ENCODE data around the gene SSX1. TPM values are rescaled to one million over a fixed set of nuclear protein-coding genes. Genes with fewer than 3 reads are reported as not detected.
"Not testable (repeated sequence)": the region's sequence is repeated elsewhere in the genome, so short reads cannot be mapped to it uniquely, and the experiment has no call there.

SSX1 gene
- total and polyA plus RNA-seq, 2 donors from 2014 or later: not detected

DNA sequence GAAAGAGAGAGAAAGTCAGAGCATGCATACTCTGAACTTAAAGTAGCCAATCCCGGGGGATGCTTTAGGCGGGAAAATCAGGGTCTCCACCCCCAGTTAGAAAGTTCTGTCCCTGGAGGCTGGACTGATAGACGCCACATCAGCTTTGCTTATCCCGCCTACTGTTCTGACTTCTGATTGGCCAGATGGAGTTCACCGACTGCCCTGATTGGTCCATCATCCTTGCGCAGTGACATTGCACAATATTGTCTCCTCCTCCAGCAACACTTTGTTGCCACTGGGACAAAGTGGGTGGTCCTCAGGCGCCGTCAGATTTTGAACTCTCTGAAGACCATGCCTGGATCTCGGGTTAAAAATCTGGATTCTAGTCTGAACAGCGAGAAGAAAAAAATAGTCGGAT is 51.0 kb downstream of the SSX1 start:
- H3K4me1 ChIP-seq (ENCODE audit: control insufficient read depth in 2 of 3, insufficient read depth in 2 of 3, low read depth in 1 of 3, low read length in 3 of 3): no peaks in the 10 kb centered on the region
- H3K4me3 ChIP-seq (ENCODE audit: low read length in 3 of 3): no peak overlapping the region
- no peaks in the 10 kb centered on the region for H3K27me3 ChIP-seq (ENCODE audit: control insufficient read depth, insufficient read depth, low read length)
- no peaks in the 10 kb centered on the region for H3K36me3 ChIP-seq (ENCODE audit: control insufficient read depth in 2 of 3, insufficient read depth in 3 of 3, low read length in 3 of 3)
- no peak overlapping the region for H3K9ac ChIP-seq (ENCODE audit: low read length in 3 of 3)
- FAIRE-seq (no peak), DNase-seq (no peak)
- H3K9me3 ChIP-seq (ENCODE audit: control insufficient read depth in 2 of 3, insufficient read depth in 1 of 3, low read length in 3 of 3): no peaks in the 10 kb centered on the region
- TF ChIP-seq, protein P1, sequence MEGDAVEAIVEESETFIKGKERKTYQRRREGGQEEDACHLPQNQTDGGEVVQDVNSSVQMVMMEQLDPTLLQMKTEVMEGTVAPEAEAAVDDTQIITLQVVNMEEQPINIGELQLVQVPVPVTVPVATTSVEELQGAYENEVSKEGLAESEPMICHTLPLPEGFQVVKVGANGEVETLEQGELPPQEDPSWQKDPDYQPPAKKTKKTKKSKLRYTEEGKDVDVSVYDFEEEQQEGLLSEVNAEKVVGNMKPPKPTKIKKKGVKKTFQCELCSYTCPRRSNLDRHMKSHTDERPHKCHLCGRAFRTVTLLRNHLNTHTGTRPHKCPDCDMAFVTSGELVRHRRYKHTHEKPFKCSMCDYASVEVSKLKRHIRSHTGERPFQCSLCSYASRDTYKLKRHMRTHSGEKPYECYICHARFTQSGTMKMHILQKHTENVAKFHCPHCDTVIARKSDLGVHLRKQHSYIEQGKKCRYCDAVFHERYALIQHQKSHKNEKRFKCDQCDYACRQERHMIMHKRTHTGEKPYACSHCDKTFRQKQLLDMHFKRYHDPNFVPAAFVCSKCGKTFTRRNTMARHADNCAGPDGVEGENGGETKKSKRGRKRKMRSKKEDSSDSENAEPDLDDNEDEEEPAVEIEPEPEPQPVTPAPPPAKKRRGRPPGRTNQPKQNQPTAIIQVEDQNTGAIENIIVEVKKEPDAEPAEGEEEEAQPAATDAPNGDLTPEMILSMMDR (IDR thresholded peaks at IDR 0.05; ENCODE audit: borderline replicate concordance, extremely low read depth, insufficient read depth): no peak
- intact Hi-C loops (cut with DNase I): no loop called here
- no peak overlapping the region for H3K27ac ChIP-seq (ENCODE audit: low read depth in 2 of 2, low read length in 2 of 2)

DNA sequence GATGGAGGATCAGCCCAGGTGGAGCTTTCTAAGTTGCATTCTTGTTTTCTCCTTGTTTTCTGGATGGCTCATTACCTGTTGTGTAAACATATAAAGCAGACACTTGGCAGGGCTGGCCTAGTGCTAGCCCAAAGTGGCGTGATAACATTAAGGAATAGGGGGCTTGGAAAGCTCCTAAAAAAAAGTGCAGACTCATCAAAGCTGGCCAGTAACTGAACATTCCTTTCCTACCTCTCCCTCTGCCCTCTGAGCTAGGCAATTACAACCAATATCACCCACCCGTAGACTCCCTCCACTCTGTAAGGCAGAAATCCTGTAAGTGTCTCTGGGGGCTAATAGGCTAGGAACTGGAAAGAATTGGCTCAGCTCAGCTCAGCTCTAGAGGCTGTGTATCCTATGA is 58.8 kb downstream of the SSX1 start:
- intact Hi-C loops (cut with DNase I): not testable (repeated sequence)

More for the DNA sequence above, 58.8 kb downstream of the SSX1 start:
- FAIRE-seq; H3K36me3 ChIP-seq (ENCODE audit: control insufficient read depth in 2 of 3, insufficient read depth in 3 of 3, low read length in 3 of 3); DNase-seq; H3K4me3 ChIP-seq (ENCODE audit: low read length in 3 of 3); H3K27ac ChIP-seq (ENCODE audit: low read depth in 2 of 2, low read length in 2 of 2); H3K4me1 ChIP-seq (ENCODE audit: control insufficient read depth in 2 of 3, insufficient read depth in 2 of 3, low read depth in 1 of 3, low read length in 3 of 3); H3K9me3 ChIP-seq (ENCODE audit: control insufficient read depth in 2 of 3, insufficient read depth in 1 of 3, low read length in 3 of 3); H3K27me3 ChIP-seq (ENCODE audit: control insufficient read depth, insufficient read depth, low read length); H3K9ac ChIP-seq (ENCODE audit: low read length in 3 of 3): not testable (repeated sequence)

Other genes starting within 250 kb of the SSX1 start
- gene SPACA5, start 248.4 kb upstream of the SSX1 start, total RNA-seq: not detected
- not detected for gene SPACA5, start 248.4 kb upstream of the SSX1 start, polyA plus RNA-seq (ENCODE audit: insufficient read depth, low read depth, low replicate concordance)
- 3.3 TPM for gene ZNF630, start 183.8 kb upstream of the SSX1 start, total RNA-seq
- 3.2 TPM for gene ZNF630, start 183.8 kb upstream of the SSX1 start, polyA plus RNA-seq (ENCODE audit: insufficient read depth, low read depth, low replicate concordance)
- not detected for gene SPACA5B, start 124.8 kb upstream of the SSX1 start, total RNA-seq
- gene SPACA5B, start 124.8 kb upstream of the SSX1 start, polyA plus RNA-seq (ENCODE audit: insufficient read depth, low read depth, low replicate concordance): not detected
- gene SSX5, start 58.6 kb upstream of the SSX1 start, total RNA-seq: not detected
- not detected for gene SSX5, start 58.6 kb upstream of the SSX1 start, polyA plus RNA-seq (ENCODE audit: insufficient read depth, low read depth, low replicate concordance)
- not detected for gene SSX3, start 101.3 kb downstream of the SSX1 start, total RNA-seq
- gene SSX3, start 101.3 kb downstream of the SSX1 start, polyA plus RNA-seq (ENCODE audit: insufficient read depth, low read depth, low replicate concordance): not detected
- not detected for gene SSX4, start 128.1 kb downstream of the SSX1 start, total RNA-seq
- not detected for gene SSX4, start 128.1 kb downstream of the SSX1 start, polyA plus RNA-seq (ENCODE audit: insufficient read depth, low read depth, low replicate concordance)
- not detected for gene SSX4B, start 156.6 kb downstream of the SSX1 start, total RNA-seq
- not detected for gene SSX4B, start 156.6 kb downstream of the SSX1 start, polyA plus RNA-seq (ENCODE audit: insufficient read depth, low read depth, low replicate concordance)
- gene SLC38A5, start 214.9 kb downstream of the SSX1 start, total RNA-seq: 8.3 TPM
- 2.9 TPM for gene SLC38A5, start 214.9 kb downstream of the SSX1 start, polyA plus RNA-seq (ENCODE audit: insufficient read depth, low read depth, low replicate concordance)
- 33.9 TPM for gene FTSJ1, start 220.8 kb downstream of the SSX1 start, total RNA-seq
- gene FTSJ1, start 220.8 kb downstream of the SSX1 start, polyA plus RNA-seq (ENCODE audit: insufficient read depth, low read depth, low replicate concordance): 30.6 TPM

All from kidney (tissue), 14 donors.